ENCODE results near the gene IMPA2.

DNA sequence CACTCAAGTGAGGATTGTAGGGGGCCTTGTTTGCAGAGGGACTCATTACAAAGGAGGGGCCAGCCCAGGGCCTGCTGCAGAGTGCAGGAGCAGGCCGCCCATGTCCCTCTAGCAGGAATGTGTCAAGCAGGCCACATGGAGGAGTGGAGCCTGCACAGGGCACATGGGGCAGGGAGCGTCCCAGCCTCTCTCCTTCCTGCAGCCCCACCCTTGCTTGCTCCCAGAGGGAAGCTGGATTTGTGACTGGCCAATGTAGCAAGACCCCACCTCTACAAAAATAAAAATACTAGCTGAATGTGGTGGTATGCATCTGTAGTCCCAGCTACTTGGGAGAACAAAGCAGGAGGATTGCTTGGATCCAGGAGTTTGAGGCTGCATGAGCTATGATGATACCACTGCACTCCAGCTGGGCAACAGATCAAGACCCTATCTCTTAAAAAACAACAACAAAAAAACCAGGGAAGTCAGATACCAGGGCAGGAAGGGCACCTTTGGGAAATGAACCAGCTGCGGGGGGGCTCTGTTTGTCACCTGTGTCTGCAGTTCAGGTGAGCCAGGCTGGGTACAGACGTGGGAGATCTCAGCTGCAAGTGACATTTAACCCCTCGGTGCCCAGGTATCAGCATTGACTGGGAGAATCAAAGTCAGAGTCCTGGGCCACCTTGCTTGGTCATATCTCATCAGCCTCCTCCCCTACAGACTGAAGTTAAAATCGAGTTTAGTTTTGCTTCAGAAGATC lies 27.7 kb downstream of the IMPA2 start:
- TF ChIP-seq, protein P1, sequence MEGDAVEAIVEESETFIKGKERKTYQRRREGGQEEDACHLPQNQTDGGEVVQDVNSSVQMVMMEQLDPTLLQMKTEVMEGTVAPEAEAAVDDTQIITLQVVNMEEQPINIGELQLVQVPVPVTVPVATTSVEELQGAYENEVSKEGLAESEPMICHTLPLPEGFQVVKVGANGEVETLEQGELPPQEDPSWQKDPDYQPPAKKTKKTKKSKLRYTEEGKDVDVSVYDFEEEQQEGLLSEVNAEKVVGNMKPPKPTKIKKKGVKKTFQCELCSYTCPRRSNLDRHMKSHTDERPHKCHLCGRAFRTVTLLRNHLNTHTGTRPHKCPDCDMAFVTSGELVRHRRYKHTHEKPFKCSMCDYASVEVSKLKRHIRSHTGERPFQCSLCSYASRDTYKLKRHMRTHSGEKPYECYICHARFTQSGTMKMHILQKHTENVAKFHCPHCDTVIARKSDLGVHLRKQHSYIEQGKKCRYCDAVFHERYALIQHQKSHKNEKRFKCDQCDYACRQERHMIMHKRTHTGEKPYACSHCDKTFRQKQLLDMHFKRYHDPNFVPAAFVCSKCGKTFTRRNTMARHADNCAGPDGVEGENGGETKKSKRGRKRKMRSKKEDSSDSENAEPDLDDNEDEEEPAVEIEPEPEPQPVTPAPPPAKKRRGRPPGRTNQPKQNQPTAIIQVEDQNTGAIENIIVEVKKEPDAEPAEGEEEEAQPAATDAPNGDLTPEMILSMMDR (IDR thresholded peaks at IDR 0.05; ENCODE audit: low read depth, low read length), result no peak
- no peak for TF ChIP-seq EZH2phosphoT487 (IDR thresholded peaks at IDR 0.05; ENCODE audit: low read depth)

All from OCI-LY3 (cell line).